Measurements from ENCODE around the gene DEFB123. TPM values are rescaled to one million over a fixed set of nuclear protein-coding genes. Genes with fewer than 3 reads are reported as not detected.

DEFB123 gene
- total RNA-seq, 2 experiments from 2014 or later: not detected

DNA sequence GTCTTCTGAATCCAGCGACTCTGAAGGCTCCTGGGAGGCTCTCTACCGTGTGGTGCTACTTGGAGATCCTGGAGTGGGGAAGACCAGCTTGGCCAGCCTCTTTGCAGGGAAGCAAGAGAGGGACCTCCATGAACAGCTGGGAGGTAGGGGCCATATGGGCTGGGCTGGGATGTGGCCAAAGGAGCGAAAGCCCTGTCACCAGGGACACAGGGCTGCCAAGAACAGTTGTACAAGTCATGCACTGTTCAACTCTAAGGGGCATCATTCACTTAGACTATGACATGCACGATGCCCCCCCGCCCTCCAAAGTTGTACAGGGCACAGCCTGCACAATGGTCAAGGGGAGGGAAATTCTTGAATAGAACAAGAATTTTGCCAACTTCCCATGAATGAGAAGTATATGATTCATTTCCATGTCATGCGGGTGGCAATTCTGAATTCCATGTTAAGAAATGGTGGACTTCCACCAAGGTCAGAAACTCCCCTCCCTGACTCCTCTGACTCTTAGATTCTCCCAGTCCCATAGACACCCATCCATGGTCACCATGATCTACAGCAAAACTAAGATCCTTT lies 36.3 kb downstream of the DEFB123 start:
- CTCF ChIA-PET: no interaction called here

DNA sequence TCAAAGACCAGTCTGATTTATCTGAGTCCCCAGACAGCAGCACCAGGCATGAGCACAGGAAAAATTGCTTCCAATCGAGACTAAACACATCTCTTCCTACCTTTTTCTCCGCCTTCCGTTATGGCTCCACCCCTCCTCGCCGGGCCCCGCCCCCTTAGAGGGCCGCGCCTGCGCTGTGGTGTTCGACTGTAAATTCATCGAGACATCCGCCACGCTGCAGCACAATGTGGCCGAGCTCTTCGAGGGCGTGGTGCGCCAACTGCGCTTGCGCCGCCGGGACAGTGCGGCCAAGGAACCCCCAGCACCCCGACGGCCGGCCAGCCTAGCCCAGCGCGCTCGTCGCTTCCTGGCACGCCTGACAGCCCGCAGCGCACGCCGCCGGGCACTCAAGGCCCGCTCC lies 43.6 kb downstream of the DEFB123 start:
- Mint-ChIP-seq H3K9me3 (no peaks in the 10 kb centered on the region), H3K4me1 (no peaks in the 10 kb centered on the region), H3K27ac (no peak overlapping the region), H3K36me3 (ENCODE audit: low read depth) (no peaks in the 10 kb centered on the region), H3K27me3 (peaks cover 34% of the 10 kb centered on the region), H3K4me3 (no peak overlapping the region)
- no peak for DNase-seq
- POLR2A ChIA-PET: no interaction called here
- CTCF ChIA-PET: interaction anchor here (0.7 kb wide), 1 partner anchor 234 kb away, joined by 4 read pairs; no protein-coding TSS in a partner anchor

More for the DNA sequence above, 36.3 kb downstream of the DEFB123 start:
- Mint-ChIP-seq H3K27me3 (peaks cover 41% of the 10 kb centered on the region), H3K4me1 (peaks cover 2% of the 10 kb centered on the region), H3K27ac (no peak overlapping the region), H3K36me3 (ENCODE audit: low read depth) (peaks cover 2% of the 10 kb centered on the region), H3K9me3 (peaks cover 4% of the 10 kb centered on the region), H3K4me3 (no peak overlapping the region)
- no peak for DNase-seq
- POLR2A ChIA-PET: no interaction called here

GRCh38 chr20:31485450-31486339 lies 45.3 kb downstream of the DEFB123 start:
- Mint-ChIP-seq H3K36me3 (ENCODE audit: low read depth) (no peaks in the 10 kb centered on the region), H3K4me3 (no peak overlapping the region), H3K27ac (no peak overlapping the region), H3K27me3 (peaks cover 32% of the 10 kb centered on the region), H3K4me1 (no peaks in the 10 kb centered on the region), H3K9me3 (no peaks in the 10 kb centered on the region)
- no peak for DNase-seq
- ChIA-PET POLR2A (no interaction called here), CTCF (interaction anchor here (1.5 kb wide), 1 partner anchor 18 kb away, joined by 4 read pairs; no protein-coding TSS in a partner anchor)

DNA sequence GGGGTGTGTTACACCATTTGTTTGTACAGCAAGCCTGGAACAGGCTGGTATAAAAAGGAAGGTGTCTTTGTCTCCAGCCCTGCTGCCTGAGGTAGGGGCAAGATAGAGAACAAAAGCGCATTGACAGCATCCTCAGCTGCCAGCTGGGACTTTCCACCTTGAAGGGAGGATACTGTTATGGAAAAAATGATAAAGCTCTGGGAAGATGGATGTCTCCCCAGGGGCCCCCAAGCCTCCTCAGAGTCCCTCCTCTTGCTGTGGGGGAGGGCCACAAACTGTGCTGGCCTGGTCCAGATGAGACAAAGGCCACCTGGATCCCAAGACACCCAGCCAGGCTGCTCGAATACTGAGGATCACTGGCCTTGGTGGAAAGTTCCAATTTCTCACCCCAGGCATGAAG lies 47.7 kb downstream of the DEFB123 start:
- ChIA-PET POLR2A (no interaction called here), CTCF (interaction anchor here (1.0 kb wide), 1 partner anchor 27 kb away, joined by 3 read pairs; no protein-coding TSS in a partner anchor)
- Mint-ChIP-seq H3K27ac (no peak overlapping the region), H3K27me3 (peaks cover 26% of the 10 kb centered on the region), H3K9me3 (no peaks in the 10 kb centered on the region), H3K36me3 (ENCODE audit: low read depth) (no peaks in the 10 kb centered on the region), H3K4me1 (no peaks in the 10 kb centered on the region), H3K4me3 (no peak overlapping the region)
- DNase-seq: no peak

DNA sequence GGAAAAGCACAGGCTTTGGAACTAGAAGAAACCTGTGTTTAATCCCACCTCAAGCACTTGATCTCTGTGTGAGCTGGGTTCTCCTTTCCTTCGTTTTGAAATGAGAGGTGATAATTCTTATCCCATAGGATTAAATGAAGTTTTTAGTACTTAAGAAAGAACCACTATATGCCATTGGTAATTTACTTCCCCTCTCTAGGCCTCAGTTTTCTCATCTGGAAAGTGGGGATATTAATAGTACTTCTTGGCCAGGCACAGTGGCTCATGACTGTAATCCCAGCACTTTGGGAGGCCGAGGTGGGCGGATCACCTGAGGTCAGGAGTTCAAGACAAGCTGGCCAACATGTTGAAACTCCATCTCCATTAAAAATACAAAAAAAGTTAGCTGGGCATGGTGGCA lies 48.7 kb downstream of the DEFB123 start:
- H3K9me3 Mint-ChIP-seq: no peaks in the 10 kb centered on the region
- no peak for DNase-seq
- H3K27ac Mint-ChIP-seq: no peak overlapping the region
- POLR2A ChIA-PET: no interaction called here
- CTCF ChIA-PET: interaction anchor here (2.9 kb wide), 1 partner anchor 13 kb away, joined by 10 read pairs; no protein-coding TSS in a partner anchor
- H3K4me1 Mint-ChIP-seq: no peaks in the 10 kb centered on the region
- no peak overlapping the region for H3K4me3 Mint-ChIP-seq
- peaks cover 23% of the 10 kb centered on the region for H3K27me3 Mint-ChIP-seq
- no peaks in the 10 kb centered on the region for H3K36me3 Mint-ChIP-seq (ENCODE audit: low read depth)

DNA sequence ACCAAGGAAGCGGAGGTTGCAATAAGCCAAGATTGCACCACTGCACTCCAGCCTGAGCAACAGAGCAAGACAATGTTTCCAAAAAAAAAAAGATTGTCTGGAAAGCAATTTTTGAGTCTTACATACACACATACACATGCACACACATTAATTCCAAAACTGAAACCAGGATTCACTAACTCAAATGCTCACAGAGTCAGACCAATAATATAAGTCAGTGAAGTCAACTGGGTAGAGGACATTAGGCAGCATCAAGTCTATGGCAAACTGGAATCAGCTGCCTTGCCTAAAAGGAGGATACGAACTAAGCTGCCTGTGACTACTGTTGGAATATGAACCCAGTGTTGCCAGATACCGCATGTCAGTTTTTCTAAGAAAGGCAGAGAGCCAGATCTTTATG lies 50.3 kb downstream of the DEFB123 start:
- ChIA-PET POLR2A (no interaction called here), CTCF (interaction anchor here (0.7 to 2.9 kb wide), 2 partner anchors 12 to 17 kb away, joined by 4 to 10 read pairs; no protein-coding TSS in a partner anchor)
- Mint-ChIP-seq H3K4me3 (no peak overlapping the region), H3K4me1 (no peaks in the 10 kb centered on the region), H3K27me3 (peaks cover 16% of the 10 kb centered on the region), H3K36me3 (ENCODE audit: low read depth) (no peaks in the 10 kb centered on the region), H3K9me3 (no peaks in the 10 kb centered on the region), H3K27ac (no peak overlapping the region)
- DNase-seq: no peak

GRCh38 chr20:31494131-31494530 lies 53.7 kb downstream of the DEFB123 start:
- CTCF ChIA-PET: interaction anchor here (0.6 to 1.8 kb wide), 2 partner anchors 26 to 118 kb away, joined by 3 read pairs; no protein-coding TSS in a partner anchor
- H3K27ac Mint-ChIP-seq: no peak overlapping the region
- H3K4me1 Mint-ChIP-seq: no peaks in the 10 kb centered on the region
- no peak overlapping the region for H3K4me3 Mint-ChIP-seq
- POLR2A ChIA-PET: no interaction called here
- DNase-seq: no peak
- no peaks in the 10 kb centered on the region for H3K36me3 Mint-ChIP-seq (ENCODE audit: low read depth)
- no peaks in the 10 kb centered on the region for H3K9me3 Mint-ChIP-seq
- peaks cover 9% of the 10 kb centered on the region for H3K27me3 Mint-ChIP-seq

DNA sequence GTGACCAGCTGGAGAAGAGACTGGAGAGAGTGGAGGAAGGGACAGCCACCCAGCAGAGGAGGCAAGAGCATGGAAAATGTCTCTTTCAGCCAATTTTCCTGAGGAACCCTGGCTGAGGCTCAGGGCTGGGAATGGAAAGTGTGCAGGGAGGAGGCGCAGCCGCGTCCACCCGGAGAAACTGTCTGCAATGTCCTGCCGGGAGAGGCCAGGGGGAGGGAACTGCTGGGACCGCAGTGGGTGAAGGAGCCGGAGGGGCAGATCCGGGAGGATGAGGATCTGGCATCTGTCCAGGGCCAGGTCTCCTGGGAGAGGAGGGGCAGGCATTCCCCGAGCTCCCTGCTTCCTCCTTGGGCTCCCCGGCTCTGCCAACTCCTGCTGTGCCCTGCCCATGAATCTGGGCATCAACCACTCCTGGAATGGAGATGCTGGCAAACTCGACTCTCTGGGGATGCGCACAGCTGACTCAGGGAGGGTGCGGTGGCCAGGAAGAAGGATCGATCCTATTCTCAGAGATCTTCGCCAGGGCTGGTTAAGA lies 56.4 kb downstream of the DEFB123 start:
- Mint-ChIP-seq H3K9me3 (no peaks in the 10 kb centered on the region), H3K36me3 (ENCODE audit: low read depth) (no peaks in the 10 kb centered on the region), H3K4me1 (no peaks in the 10 kb centered on the region), H3K27ac (no peak overlapping the region), H3K27me3 (peaks cover 9% of the 10 kb centered on the region), H3K4me3 (no peak overlapping the region)
- ChIA-PET POLR2A (no interaction called here), CTCF (no interaction called here)
- no peak for DNase-seq

DNA sequence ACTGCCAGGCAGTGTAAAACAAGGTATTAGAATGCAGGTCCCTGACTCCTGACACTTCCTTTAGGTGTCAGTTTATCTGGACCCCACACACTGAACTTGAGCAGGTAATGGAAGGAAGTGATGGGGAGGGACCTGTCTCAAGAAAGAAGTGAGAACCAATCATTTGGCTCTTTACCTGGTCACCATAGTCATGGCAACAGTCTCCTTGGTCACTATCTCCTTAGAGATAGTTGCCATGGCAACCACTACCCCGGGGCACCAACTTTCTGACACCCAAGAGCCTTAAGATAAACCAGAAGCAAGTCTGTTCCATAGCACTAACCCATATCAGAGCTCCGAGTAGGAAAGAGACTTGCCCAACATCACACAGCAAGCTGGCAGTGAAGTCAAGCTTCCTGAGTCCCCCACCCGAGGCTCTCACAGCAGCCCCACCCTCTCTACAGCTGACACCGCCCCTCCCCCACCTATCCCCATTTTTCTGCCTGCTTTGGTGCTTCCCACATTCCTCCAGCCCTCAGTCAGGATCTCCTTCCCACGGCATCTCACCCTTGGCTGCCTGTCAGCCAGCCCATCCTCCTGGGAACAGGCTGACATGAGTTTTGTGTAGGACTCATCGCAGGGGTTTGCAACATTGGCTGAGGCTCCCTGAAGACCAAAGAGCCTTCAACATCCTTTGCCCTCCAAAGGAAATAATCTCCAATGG lies 57.6 kb downstream of the DEFB123 start:
- no peak for DNase-seq

More for the DNA sequence above, 57.6 kb downstream of the DEFB123 start:
- H3K4me1 Mint-ChIP-seq: peaks cover 2% of the 10 kb centered on the region
- ChIA-PET POLR2A (interaction anchor here (0.5 kb wide), 1 partner anchor 60 kb away, joined by 4 read pairs; no protein-coding TSS in a partner anchor), CTCF (interaction anchor here (0.5 kb wide), 1 partner anchor 38 kb away, joined by 3 read pairs; no protein-coding TSS in a partner anchor)
- no peak overlapping the region for H3K27ac Mint-ChIP-seq
- H3K4me3 Mint-ChIP-seq: no peak overlapping the region
- no peaks in the 10 kb centered on the region for H3K36me3 Mint-ChIP-seq (ENCODE audit: low read depth)
- peaks cover 9% of the 10 kb centered on the region for H3K27me3 Mint-ChIP-seq
- H3K9me3 Mint-ChIP-seq: no peaks in the 10 kb centered on the region

Other genes starting within 250 kb of the DEFB123 start
- gene DEFB115, start 183.0 kb upstream of the DEFB123 start, total RNA-seq: not detected
- gene DEFB116, start 132.0 kb upstream of the DEFB123 start, total RNA-seq: not detected
- not detected for gene DEFB118, start 72.0 kb upstream of the DEFB123 start, total RNA-seq
- gene DEFB119, start 50.0 kb upstream of the DEFB123 start, total RNA-seq: not detected
- not detected for gene DEFB121, start 34.4 kb upstream of the DEFB123 start, total RNA-seq
- not detected for gene DEFB124, start 34.5 kb downstream of the DEFB123 start, total RNA-seq
- gene REM1, start 34.7 kb downstream of the DEFB123 start, total RNA-seq: not detected
- 100 to 1,000 TPM; 137 to 146 TPM for gene HM13, start 73.8 kb downstream of the DEFB123 start, total RNA-seq
- gene ID1, start 164.7 kb downstream of the DEFB123 start, total RNA-seq: 1 to 10 TPM in 1 of 2 experiments, under 1 TPM in 1; 0.85 to 1.4 TPM
- gene COX4I2, start 197.3 kb downstream of the DEFB123 start, total RNA-seq: not detected

Measured in activated CD4-positive, alpha-beta T cell treated with anti-CD3 and anti-CD28 coated beads, Interleukin-2, amount 10 ng/mL, durations not matched to agents 7 days and 5 days (primary cell).